SH-SY5Y (cell line): ENCODE measurements around the gene TRIM42.

ENCODE experiments used
- GATA2 ChIP-seq: IDR thresholded peaks from 2 replicates; pipeline ENCODE4 v1.6.1; 2011; ENCODE audit warnings: mild to moderate bottlenecking, low read depth, low read length
- GATA3 ChIP-seq: IDR thresholded peaks from 2 replicates; pipeline ENCODE4 v1.6.1; 2011; ENCODE audit warnings: low read depth, mild to moderate bottlenecking, low read length, moderate library complexity

GRCh38 chr3:140736863-140737460, 59.1 kb downstream of the TRIM42 start:
- TF ChIP-seq GATA2: no peak
- TF ChIP-seq GATA3: no peak
